HFF-Myc (cell line): ENCODE results near the gene PEAR1.

Source experiments
- DNase-seq: peaks from one replicate; pipeline ENCODE4 v3.0.0-alpha.2; 2011; ENCODE audit warnings: low read depth; ENCODE audit errors: extremely low read depth
- H3K4me3 ChIP-seq: replicated peaks from 2 replicates; pipeline ENCODE4 v1.5.1; 2011; ENCODE audit warnings: low read depth, mild to moderate bottlenecking, control low read depth, low read length
- TF ChIP-seq, protein P1 (sequence below): IDR thresholded peaks from 2 replicates; pipeline ENCODE4 v1.5.1; 2012; ENCODE audit warnings: mild to moderate bottlenecking, low read depth, low read length, control low read depth; ENCODE audit errors: missing control alignments

Gene PEAR1

GRCh38 chr1:156929596-156930238 lies 36.2 kb downstream of the PEAR1 start:
- no peak for DNase-seq
- TF ChIP-seq, protein P1, sequence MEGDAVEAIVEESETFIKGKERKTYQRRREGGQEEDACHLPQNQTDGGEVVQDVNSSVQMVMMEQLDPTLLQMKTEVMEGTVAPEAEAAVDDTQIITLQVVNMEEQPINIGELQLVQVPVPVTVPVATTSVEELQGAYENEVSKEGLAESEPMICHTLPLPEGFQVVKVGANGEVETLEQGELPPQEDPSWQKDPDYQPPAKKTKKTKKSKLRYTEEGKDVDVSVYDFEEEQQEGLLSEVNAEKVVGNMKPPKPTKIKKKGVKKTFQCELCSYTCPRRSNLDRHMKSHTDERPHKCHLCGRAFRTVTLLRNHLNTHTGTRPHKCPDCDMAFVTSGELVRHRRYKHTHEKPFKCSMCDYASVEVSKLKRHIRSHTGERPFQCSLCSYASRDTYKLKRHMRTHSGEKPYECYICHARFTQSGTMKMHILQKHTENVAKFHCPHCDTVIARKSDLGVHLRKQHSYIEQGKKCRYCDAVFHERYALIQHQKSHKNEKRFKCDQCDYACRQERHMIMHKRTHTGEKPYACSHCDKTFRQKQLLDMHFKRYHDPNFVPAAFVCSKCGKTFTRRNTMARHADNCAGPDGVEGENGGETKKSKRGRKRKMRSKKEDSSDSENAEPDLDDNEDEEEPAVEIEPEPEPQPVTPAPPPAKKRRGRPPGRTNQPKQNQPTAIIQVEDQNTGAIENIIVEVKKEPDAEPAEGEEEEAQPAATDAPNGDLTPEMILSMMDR, result no peak
- H3K4me3 ChIP-seq, result no peak overlapping the region

GRCh38 chr1:156930483-156930882 lies 37.0 kb downstream of the PEAR1 start:
- no peak overlapping the region for H3K4me3 ChIP-seq
- TF ChIP-seq, protein P1, result no peak
- no peak for DNase-seq

- TF ChIP-seq, protein P1, result no peak
- no peak for DNase-seq
- no peak overlapping the region for H3K4me3 ChIP-seq
Observed at GRCh38 chr1:156931211-156931952, 37.9 kb downstream of the PEAR1 start.

GRCh38 chr1:156931974-156932710 lies 38.6 kb downstream of the PEAR1 start:
- TF ChIP-seq, protein P1, result no peak
- H3K4me3 ChIP-seq, result no peak overlapping the region
- no peak for DNase-seq

DNA sequence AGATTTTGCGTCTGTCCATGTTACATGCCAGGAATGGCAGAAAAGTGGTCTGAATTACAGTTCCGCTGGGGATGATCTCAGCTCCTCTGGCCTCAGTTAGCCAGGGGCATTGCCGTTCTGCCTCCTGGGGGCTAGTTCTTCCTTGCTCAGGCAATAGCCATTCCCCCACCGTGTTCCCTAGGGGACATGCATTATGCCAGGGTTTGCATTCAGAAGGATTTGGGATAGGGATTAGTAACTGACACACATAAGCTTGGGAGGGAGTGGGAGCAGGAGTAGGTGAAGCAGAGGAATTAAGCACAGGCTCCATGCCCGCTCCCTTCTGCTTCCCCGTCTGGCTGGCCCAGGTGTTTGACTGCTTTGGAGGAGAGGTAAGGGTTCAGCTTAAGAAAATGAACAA lies 39.6 kb downstream of the PEAR1 start:
- TF ChIP-seq, protein P1, result no peak
- H3K4me3 ChIP-seq, result no peak overlapping the region
- DNase-seq, result no peak

- no peak overlapping the region for H3K4me3 ChIP-seq
- TF ChIP-seq, protein P1, result no peak
- no peak for DNase-seq
Observed at GRCh38 chr1:156935505-156936128, 42.1 kb downstream of the PEAR1 start.
